ENCODE results near the gene NEB.

The NEB gene

DNA sequence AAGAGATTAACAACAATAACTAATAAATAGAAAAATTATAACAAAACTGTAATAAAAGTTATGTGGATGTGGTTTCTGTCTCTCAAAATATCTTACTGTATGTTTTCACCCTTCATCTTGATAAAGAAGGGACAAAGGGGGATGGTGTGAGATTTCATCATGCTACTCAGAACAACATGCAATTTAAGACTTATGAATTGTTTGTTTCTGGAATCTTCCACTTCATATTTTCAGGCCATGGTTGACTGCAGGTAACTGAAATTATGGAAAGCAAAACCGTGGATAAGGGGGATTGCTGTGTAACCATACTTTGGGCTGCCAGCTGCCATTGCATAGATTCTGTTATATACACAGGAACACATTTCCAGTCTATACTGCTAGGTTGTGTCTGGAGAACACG lies 45.6 kb downstream of the NEB start:
- H3K14ac ChIP-seq (ENCODE audit: low read length in 2 of 2) = no peak overlapping the region
- H3K27me3 ChIP-seq (ENCODE audit: control insufficient read depth in 1 of 2, insufficient read depth in 1 of 2, low read length in 2 of 2) = no peaks in the 10 kb centered on the region
- no peak overlapping the region for H3K27ac ChIP-seq (ENCODE audit: low read length, poor library complexity, severe bottlenecking)
- no peak overlapping the region for H2AFZ ChIP-seq (ENCODE audit: low read depth, low read length)
- H2AK5ac ChIP-seq (ENCODE audit: low read length, severe bottlenecking) = no peak overlapping the region
- no peak overlapping the region for H4K8ac ChIP-seq (ENCODE audit: low read length)
- no peak overlapping the region for H3K4me2 ChIP-seq (ENCODE audit: low read length, poor library complexity, severe bottlenecking)
- no peak for DNase-seq
- no peak overlapping the region for H2BK120ac ChIP-seq (ENCODE audit: low read depth, low read length)
- H3K4me3 ChIP-seq (ENCODE audit: insufficient read depth in 1 of 2, low read depth in 1 of 2, low read length in 2 of 2) = no peak overlapping the region
- H3K18ac ChIP-seq (ENCODE audit: low read depth in 1 of 2, low read length in 2 of 2) = no peak overlapping the region
- no peaks in the 10 kb centered on the region for H3K36me3 ChIP-seq (ENCODE audit: control insufficient read depth in 1 of 2, insufficient read depth in 2 of 2, low read depth in 1 of 2, low read length in 2 of 2)
- no peak overlapping the region for H3K23ac ChIP-seq (ENCODE audit: low read length in 2 of 2)
- no peak overlapping the region for H2BK5ac ChIP-seq (ENCODE audit: low read depth, low read length, poor library complexity, severe bottlenecking)
- H4K91ac ChIP-seq (ENCODE audit: low read length) = no peak overlapping the region
- 60% methylated on average over 1 of the region's 2 CpGs for WGBS
- no peaks in the 10 kb centered on the region for H3K4me1 ChIP-seq (ENCODE audit: control insufficient read depth, insufficient read depth, low read depth, low read length)
- no peak overlapping the region for H2BK12ac ChIP-seq (ENCODE audit: low read length in 2 of 2)
- H3K9me3 ChIP-seq (ENCODE audit: control insufficient read depth, low read length) = no peaks in the 10 kb centered on the region
- no peak overlapping the region for H3K4ac ChIP-seq (ENCODE audit: low read depth in 1 of 2, low read length in 2 of 2)
- H2BK15ac ChIP-seq (ENCODE audit: low read depth, poor library complexity, severe bottlenecking) = no peak overlapping the region
- no peaks in the 10 kb centered on the region for H3K79me1 ChIP-seq (replicated peaks; ENCODE audit: low read length, poor library complexity, severe bottlenecking)
- H3K9ac ChIP-seq (ENCODE audit: low read length) = no peak overlapping the region

GRCh38 chr2:151682459-151683003 lies 51.7 kb downstream of the NEB start:
- DNase-seq = no peak
- H3K27ac ChIP-seq (ENCODE audit: low read length, poor library complexity, severe bottlenecking) = no peak overlapping the region
- H3K14ac ChIP-seq (ENCODE audit: low read length in 2 of 2) = no peak overlapping the region
- H2BK12ac ChIP-seq (ENCODE audit: low read length in 2 of 2) = no peak overlapping the region
- no peak overlapping the region for H3K18ac ChIP-seq (ENCODE audit: low read depth in 1 of 2, low read length in 2 of 2)
- no peaks in the 10 kb centered on the region for H3K36me3 ChIP-seq (ENCODE audit: control insufficient read depth in 1 of 2, insufficient read depth in 2 of 2, low read depth in 1 of 2, low read length in 2 of 2)
- H2BK5ac ChIP-seq (ENCODE audit: low read depth, low read length, poor library complexity, severe bottlenecking) = no peak overlapping the region
- H4K91ac ChIP-seq (ENCODE audit: low read length) = no peak overlapping the region
- no peak overlapping the region for H2BK15ac ChIP-seq (ENCODE audit: low read depth, poor library complexity, severe bottlenecking)
- no peak overlapping the region for H4K8ac ChIP-seq (ENCODE audit: low read length)
- H2BK120ac ChIP-seq (ENCODE audit: low read depth, low read length) = no peak overlapping the region
- no peak overlapping the region for H3K4ac ChIP-seq (ENCODE audit: low read depth in 1 of 2, low read length in 2 of 2)
- no peak overlapping the region for H2AFZ ChIP-seq (ENCODE audit: low read depth, low read length)
- no peak overlapping the region for H3K9ac ChIP-seq (ENCODE audit: low read length)
- no peak overlapping the region for H2AK5ac ChIP-seq (ENCODE audit: low read length, severe bottlenecking)
- H3K4me1 ChIP-seq (ENCODE audit: control insufficient read depth, insufficient read depth, low read depth, low read length) = no peaks in the 10 kb centered on the region
- no peaks in the 10 kb centered on the region for H3K9me3 ChIP-seq (ENCODE audit: control insufficient read depth, low read length)
- H3K23ac ChIP-seq (ENCODE audit: low read length in 2 of 2) = no peak overlapping the region
- H3K4me3 ChIP-seq (ENCODE audit: insufficient read depth in 1 of 2, low read depth in 1 of 2, low read length in 2 of 2) = no peak overlapping the region
- WGBS = 46% methylated on average over 2 of the region's 4 CpGs
- no peaks in the 10 kb centered on the region for H3K79me1 ChIP-seq (replicated peaks; ENCODE audit: low read length, poor library complexity, severe bottlenecking)
- no peak overlapping the region for H3K4me2 ChIP-seq (ENCODE audit: low read length, poor library complexity, severe bottlenecking)
- no peaks in the 10 kb centered on the region for H3K27me3 ChIP-seq (ENCODE audit: control insufficient read depth in 1 of 2, insufficient read depth in 1 of 2, low read length in 2 of 2)

GRCh38 chr2:151681051-151681450 lies 53.2 kb downstream of the NEB start:
- Histone ChIP-seq H2BK120ac (ENCODE audit: low read depth, low read length) (no peak overlapping the region), H3K9me3 (ENCODE audit: control insufficient read depth, low read length) (no peaks in the 10 kb centered on the region), H2BK15ac (ENCODE audit: low read depth, poor library complexity, severe bottlenecking) (no peak overlapping the region), H3K23ac (ENCODE audit: low read length in 2 of 2) (no peak overlapping the region), H4K8ac (ENCODE audit: low read length) (no peak overlapping the region), H2AFZ (ENCODE audit: low read depth, low read length) (no peak overlapping the region), H3K4me1 (ENCODE audit: control insufficient read depth, insufficient read depth, low read depth, low read length) (no peaks in the 10 kb centered on the region), H3K4me3 (ENCODE audit: insufficient read depth in 1 of 2, low read depth in 1 of 2, low read length in 2 of 2) (no peak overlapping the region), H3K27ac (ENCODE audit: low read length, poor library complexity, severe bottlenecking) (no peak overlapping the region), H3K14ac (ENCODE audit: low read length in 2 of 2) (peak overlapping the region in 1 of 2 experiments; percentile 44), H3K18ac (ENCODE audit: low read depth in 1 of 2, low read length in 2 of 2) (no peak overlapping the region), H3K79me1 (replicated peaks; ENCODE audit: low read length, poor library complexity, severe bottlenecking) (no peaks in the 10 kb centered on the region), H3K4ac (ENCODE audit: low read depth in 1 of 2, low read length in 2 of 2) (no peak overlapping the region), H2BK12ac (ENCODE audit: low read length in 2 of 2) (no peak overlapping the region), H3K36me3 (ENCODE audit: control insufficient read depth in 1 of 2, insufficient read depth in 2 of 2, low read depth in 1 of 2, low read length in 2 of 2) (no peaks in the 10 kb centered on the region), H3K27me3 (ENCODE audit: control insufficient read depth in 1 of 2, insufficient read depth in 1 of 2, low read length in 2 of 2) (no peaks in the 10 kb centered on the region), H3K9ac (ENCODE audit: low read length) (no peak overlapping the region), H3K4me2 (ENCODE audit: low read length, poor library complexity, severe bottlenecking) (no peak overlapping the region), H2AK5ac (ENCODE audit: low read length, severe bottlenecking) (no peak overlapping the region), H2BK5ac (ENCODE audit: low read depth, low read length, poor library complexity, severe bottlenecking) (no peak overlapping the region), H4K91ac (ENCODE audit: low read length) (no peak overlapping the region)
- WGBS = 79% methylated on average over 2 of the region's 3 CpGs
- no peak for DNase-seq

GRCh38 chr2:151679994-151680393 lies 54.3 kb downstream of the NEB start:
- Histone ChIP-seq H3K9ac (ENCODE audit: low read length) (no peak overlapping the region), H3K27ac (ENCODE audit: low read length, poor library complexity, severe bottlenecking) (no peak overlapping the region), H3K79me1 (replicated peaks; ENCODE audit: low read length, poor library complexity, severe bottlenecking) (no peaks in the 10 kb centered on the region), H3K4me2 (ENCODE audit: low read length, poor library complexity, severe bottlenecking) (no peak overlapping the region), H3K36me3 (ENCODE audit: control insufficient read depth in 1 of 2, insufficient read depth in 2 of 2, low read depth in 1 of 2, low read length in 2 of 2) (no peaks in the 10 kb centered on the region), H2BK5ac (ENCODE audit: low read depth, low read length, poor library complexity, severe bottlenecking) (no peak overlapping the region), H3K4me1 (ENCODE audit: control insufficient read depth, insufficient read depth, low read depth, low read length) (no peaks in the 10 kb centered on the region), H3K4me3 (ENCODE audit: insufficient read depth in 1 of 2, low read depth in 1 of 2, low read length in 2 of 2) (no peak overlapping the region), H2AK5ac (ENCODE audit: low read length, severe bottlenecking) (no peak overlapping the region), H2BK15ac (ENCODE audit: low read depth, poor library complexity, severe bottlenecking) (no peak overlapping the region), H2AFZ (ENCODE audit: low read depth, low read length) (no peak overlapping the region), H4K8ac (ENCODE audit: low read length) (no peak overlapping the region), H4K91ac (ENCODE audit: low read length) (no peak overlapping the region), H2BK120ac (ENCODE audit: low read depth, low read length) (no peak overlapping the region), H3K4ac (ENCODE audit: low read depth in 1 of 2, low read length in 2 of 2) (no peak overlapping the region), H3K18ac (ENCODE audit: low read depth in 1 of 2, low read length in 2 of 2) (no peak overlapping the region), H3K14ac (ENCODE audit: low read length in 2 of 2) (no peak overlapping the region), H3K9me3 (ENCODE audit: control insufficient read depth, low read length) (no peaks in the 10 kb centered on the region), H3K23ac (ENCODE audit: low read length in 2 of 2) (no peak overlapping the region), H3K27me3 (ENCODE audit: control insufficient read depth in 1 of 2, insufficient read depth in 1 of 2, low read length in 2 of 2) (no peaks in the 10 kb centered on the region), H2BK12ac (ENCODE audit: low read length in 2 of 2) (no peak overlapping the region)
- no CpG with 5 or more reads among the region's 1 CpG for WGBS
- no peak for DNase-seq

All from mesenchymal stem cell (in vitro differentiated cells and primary cell).